Inflammatory macrophage (primary cell): Measurements from ENCODE around the gene CRYGB.
A peak's percentile ranks its signal among the peaks of the same experiment; 100 is the strongest.
"Not testable (repeated sequence)": the region's sequence is repeated elsewhere in the genome, so short reads cannot be mapped to it uniquely, and the experiment has no call there.

ENCODE experiments used
- DNase-seq, 2 donors: peaks; one replicate each; pipeline ENCODE4 v3.0.0-alpha.2; 2020 to 2022

The CRYGB gene

GRCh38 chr2:208150094-208150493, 4.1 kb upstream of the CRYGB start:
- DNase-seq = no peak

GRCh38 chr2:208148803-208149202, 2.8 kb upstream of the CRYGB start:
- DNase-seq = no peak

- DNase-seq = peak in 1 of 2 donors; percentile 12
Observed at GRCh38 chr2:208147759-208148158, 1.8 kb upstream of the CRYGB start.

- DNase-seq = no peak
Observed at GRCh38 chr2:208147008-208147407, 1.1 kb upstream of the CRYGB start.

GRCh38 chr2:208142925-208143799, 2.8 kb downstream of the CRYGB start:
- DNase-seq = no peak

- no peak for DNase-seq
Observed at GRCh38 chr2:208142240-208142924, 3.6 kb downstream of the CRYGB start.

GRCh38 chr2:208139447-208139846, 6.5 kb downstream of the CRYGB start:
- no peak for DNase-seq

- not testable (repeated sequence) for DNase-seq
Observed at GRCh38 chr2:208138334-208138733, 7.6 kb downstream of the CRYGB start.

GRCh38 chr2:208136716-208137094, 9.3 kb downstream of the CRYGB start:
- DNase-seq = no peak

- no peak for DNase-seq
Observed at GRCh38 chr2:208135794-208136715, 9.9 kb downstream of the CRYGB start.

GRCh38 chr2:208134928-208135586, 10.9 kb downstream of the CRYGB start:
- DNase-seq = peak in 1 of 2 donors; percentile 6

- no peak for DNase-seq
Observed at GRCh38 chr2:208130712-208131110, 15.2 kb downstream of the CRYGB start.

GRCh38 chr2:208129744-208130711, 15.9 kb downstream of the CRYGB start, which contains the start of gene CRYGC:
TSS of gene CRYGC (minus strand) at chr2:208129828. CDS start at chr2:208129792, 36 bp downstream.
- no peak for DNase-seq

GRCh38 chr2:208128136-208128535, 17.8 kb downstream of the CRYGB start:
- no peak for DNase-seq

GRCh38 chr2:208127090-208127489, 18.9 kb downstream of the CRYGB start:
- no peak for DNase-seq

- no peak for DNase-seq
Observed at GRCh38 chr2:208125251-208125650, 20.7 kb downstream of the CRYGB start.

GRCh38 chr2:208124013-208124715, 21.8 kb downstream of the CRYGB start, which contains the start of gene CRYGD:
TSS of gene CRYGD (minus strand) at chr2:208124524. CDS start at chr2:208124473, 51 bp downstream.
- DNase-seq = not testable (repeated sequence)

GRCh38 chr2:208122248-208122647, 23.7 kb downstream of the CRYGB start:
- DNase-seq = no peak

- no peak for DNase-seq
Observed at GRCh38 chr2:208118918-208119317, 27.0 kb downstream of the CRYGB start.

- not testable (repeated sequence) for DNase-seq
Observed at GRCh38 chr2:208117390-208117789, 28.6 kb downstream of the CRYGB start.
